ENCODE results near the gene IL22RA1.

DNA sequence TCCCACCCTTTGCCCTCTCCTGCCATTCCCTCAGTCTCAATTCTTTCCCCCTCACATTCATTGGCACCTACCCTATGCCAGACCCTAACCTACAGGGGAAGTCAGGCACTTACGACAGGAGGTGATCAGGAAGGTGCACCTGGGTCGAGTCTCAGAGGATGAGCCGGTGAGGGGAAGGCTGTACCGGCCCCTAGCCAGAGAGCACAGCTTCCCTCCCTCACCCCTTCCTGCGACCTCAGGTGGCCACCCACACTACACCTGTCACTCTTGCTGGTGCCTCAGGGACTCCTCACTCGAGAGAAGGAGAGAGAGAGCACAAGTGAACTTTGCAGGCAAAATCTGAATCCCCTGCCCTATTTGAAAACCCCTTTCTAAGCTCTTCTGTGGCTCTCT lies 29.3 kb downstream of the IL22RA1 start:
- TF ChIP-seq CTCF (conservative IDR thresholded peaks at IDR 0.05): no peak
- no peak for TF ChIP-seq EZH2 (IDR thresholded peaks at IDR 0.05; ENCODE audit: low read depth)
